ENCODE measurements around the gene AKAP8. TPM values are rescaled to one million over a fixed set of nuclear protein-coding genes. Genes with fewer than 3 reads are reported as not detected.

Gene AKAP8
- total and polyA plus RNA-seq, 2 experiments from 2014 or later, result 22.4 to 36.5 TPM

- H3K9me3 Mint-ChIP-seq, result no peaks in the 10 kb centered on the region; the same call in 2 of the 3 replicates
- H3K27ac Mint-ChIP-seq, result no peak overlapping the region
- H3K27me3 Mint-ChIP-seq (ENCODE audit: insufficient read depth, low read depth, poor library complexity), result peaks cover 16% of the 10 kb centered on the region
- H3K4me3 Mint-ChIP-seq, result no peak overlapping the region
- peaks cover 14% of the 10 kb centered on the region for H3K4me1 Mint-ChIP-seq
- Histone ChIP-seq H3K4me3 (no peak overlapping the region), H3K9me2 (ENCODE audit: insufficient read depth) (no peaks in the 10 kb centered on the region), H3K27ac (ENCODE audit: low read depth) (no peak overlapping the region), H3K4me1 (ENCODE audit: insufficient read depth) (peaks cover 4% of the 10 kb centered on the region; the same call in 1 of the 2 replicates), H3K27me3 (ENCODE audit: insufficient read depth) (no peaks in the 10 kb centered on the region), H4K20me1 (replicated peaks; ENCODE audit: insufficient read depth) (peaks cover 39% of the 10 kb centered on the region), H3K4me2 (no peak overlapping the region), H2AFZ (no peak overlapping the region), H3K79me2 (replicated peaks; ENCODE audit: insufficient read depth) (peaks cover 79% of the 10 kb centered on the region), H3K36me3 (ENCODE audit: insufficient read depth) (peaks cover 19% of the 10 kb centered on the region), H3F3A (replicated peaks; ENCODE audit: low read depth) (peaks cover 3% of the 10 kb centered on the region; the same call in 1 of the 2 replicates)
- DNase-seq (ENCODE audit: low spot score), result no peak
- no peak for TF ChIP-seq EZH2 (IDR thresholded peaks at IDR 0.05; ENCODE audit: low read depth, unreplicated experiment)
- no peak for TF ChIP-seq ETS1 (IDR thresholded peaks at IDR 0.05)
- no peak for TF ChIP-seq NANOG (IDR thresholded peaks at IDR 0.05; ENCODE audit: borderline replicate concordance)
- no peak for TF ChIP-seq CREB1 (CRISPR knock-in tag; IDR thresholded peaks at IDR 0.05; ENCODE audit: low read depth)
- TF ChIP-seq ZNF462 (CRISPR knock-in tag; IDR thresholded peaks at IDR 0.05), result no peak
- no peak for TF ChIP-seq REST (IDR thresholded peaks at IDR 0.05; ENCODE audit: unreplicated experiment)
- TF ChIP-seq POLR2AphosphoS5 (IDR thresholded peaks at IDR 0.05; ENCODE audit: low read depth), result no peak
- no peak for TF ChIP-seq ZNF331 (CRISPR knock-in tag; IDR thresholded peaks at IDR 0.05; ENCODE audit: low read depth)
- TF ChIP-seq JUNB (IDR thresholded peaks at IDR 0.05; ENCODE audit: unreplicated experiment), result no peak
- no peak for TF ChIP-seq EZH2phosphoT487 (IDR thresholded peaks at IDR 0.05; ENCODE audit: unreplicated experiment)
- TF ChIP-seq CTCF (conservative IDR thresholded peaks at IDR 0.05; ENCODE audit: low read depth in 2 of 2), result no peak
- TF ChIP-seq ZNF114 (CRISPR knock-in tag; IDR thresholded peaks at IDR 0.05), result no peak
- no peak for TF ChIP-seq STAT1 (IDR thresholded peaks at IDR 0.05; ENCODE audit: unreplicated experiment)
- H3K36me3 Mint-ChIP-seq (ENCODE audit: low read depth), result peaks cover 46% of the 10 kb centered on the region
- ATAC-seq, result no peak
Observed at GRCh38 chr19:15374105-15374651, 5.4 kb downstream of the AKAP8 start.

All from GM23338 (cell line).